ENCODE data around the gene FBN1.

DNA sequence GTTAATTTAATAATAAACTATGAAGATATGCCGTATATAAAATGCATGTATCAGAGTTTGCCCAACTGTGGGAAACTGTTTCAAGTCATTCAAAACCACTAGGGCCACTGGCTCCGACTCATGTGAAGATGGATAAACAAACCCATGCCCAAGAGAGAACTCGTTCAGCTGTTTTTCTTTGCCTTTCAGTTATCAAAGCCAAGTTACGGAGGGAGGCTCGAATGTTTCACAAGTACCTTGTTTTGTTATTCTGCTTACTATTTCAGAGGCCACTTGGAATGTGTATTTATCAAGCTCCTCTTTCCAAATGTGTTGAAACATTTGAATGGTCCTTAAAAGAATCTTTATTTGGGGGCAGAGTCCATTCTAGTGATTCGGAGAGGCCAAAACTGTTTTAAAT lies 232.2 kb downstream of the FBN1 start:
- TF ChIP-seq, protein P1, sequence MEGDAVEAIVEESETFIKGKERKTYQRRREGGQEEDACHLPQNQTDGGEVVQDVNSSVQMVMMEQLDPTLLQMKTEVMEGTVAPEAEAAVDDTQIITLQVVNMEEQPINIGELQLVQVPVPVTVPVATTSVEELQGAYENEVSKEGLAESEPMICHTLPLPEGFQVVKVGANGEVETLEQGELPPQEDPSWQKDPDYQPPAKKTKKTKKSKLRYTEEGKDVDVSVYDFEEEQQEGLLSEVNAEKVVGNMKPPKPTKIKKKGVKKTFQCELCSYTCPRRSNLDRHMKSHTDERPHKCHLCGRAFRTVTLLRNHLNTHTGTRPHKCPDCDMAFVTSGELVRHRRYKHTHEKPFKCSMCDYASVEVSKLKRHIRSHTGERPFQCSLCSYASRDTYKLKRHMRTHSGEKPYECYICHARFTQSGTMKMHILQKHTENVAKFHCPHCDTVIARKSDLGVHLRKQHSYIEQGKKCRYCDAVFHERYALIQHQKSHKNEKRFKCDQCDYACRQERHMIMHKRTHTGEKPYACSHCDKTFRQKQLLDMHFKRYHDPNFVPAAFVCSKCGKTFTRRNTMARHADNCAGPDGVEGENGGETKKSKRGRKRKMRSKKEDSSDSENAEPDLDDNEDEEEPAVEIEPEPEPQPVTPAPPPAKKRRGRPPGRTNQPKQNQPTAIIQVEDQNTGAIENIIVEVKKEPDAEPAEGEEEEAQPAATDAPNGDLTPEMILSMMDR (IDR thresholded peaks at IDR 0.05), result no peak
- TF ChIP-seq POLR2A (IDR thresholded peaks at IDR 0.05), result no peak
- no peak for TF ChIP-seq EP300 (IDR thresholded peaks at IDR 0.05)
